Naive thymus-derived CD8-positive, alpha-beta T cell (primary cell): ENCODE data around the gene RAB11FIP3. TPM values are rescaled to one million over a fixed set of nuclear protein-coding genes. Genes with fewer than 3 reads are reported as not detected.

Source experiments
- ATAC-seq, 2 donors: fragments of 150-1000 bp; cut with Tn5 transposase in 1 of 2; sonication (Bioruptor Pico), chemical (Tn5 transposase) in 1 of 2; 1 replicate in 1 of 2; 2 replicates in 1 of 2; pipeline ENCODE4 v1.10.0; 2021; ENCODE audit warnings: mild to moderate bottlenecking in 2 of 2, moderate library complexity in 2 of 2
- POLR2A ChIA-PET: fragments of 350-600 bp; sonication (Branson Sonifier 250); formaldehyde crosslinking; loops from one replicate; lab custom pipeline; 2021; ENCODE audit warnings: antibody characterized with exemption; lab: Charles Lee
- DNase-seq, 10 donors: peaks; one replicate each; pipeline versions ENCODE4 v3.0.0 to v3.0.0-alpha.2; 2020 to 2022
- H3K27ac Mint-ChIP-seq, 10 donors: one replicate each; pipeline ENCODE4 v1.8.0; 2020 to 2022; ENCODE audit warnings: mild to moderate bottlenecking in 10 of 10, mixed read lengths in 10 of 10, moderate library complexity in 4 of 10, inconsistent platforms in 1 of 10
- H3K27me3 Mint-ChIP-seq, 5 donors: one replicate each; pipeline ENCODE4 v1.8.0; 2021 to 2022; ENCODE audit warnings: mixed read lengths in 5 of 5
- H3K36me3 Mint-ChIP-seq, 3 donors: one replicate each; pipeline ENCODE4 v1.8.0; 2020 to 2022; ENCODE audit warnings: mixed read lengths in 3 of 3, mild to moderate bottlenecking in 2 of 3, inconsistent platforms in 1 of 3
- H3K4me1 Mint-ChIP-seq, 4 donors: one replicate each; pipeline ENCODE4 v1.8.0; 2021 to 2022; ENCODE audit warnings: mixed read lengths in 4 of 4
- H3K4me3 Mint-ChIP-seq, 10 donors: one replicate each; pipeline ENCODE4 v1.8.0; 2020 to 2022; ENCODE audit warnings: mild to moderate bottlenecking in 10 of 10, mixed read lengths in 10 of 10, moderate library complexity in 6 of 10, inconsistent platforms in 1 of 10
- H3K9me3 Mint-ChIP-seq, 9 donors: one replicate each; pipeline ENCODE4 v1.8.0; 2020 to 2022; ENCODE audit warnings: mixed read lengths in 9 of 9, mild to moderate bottlenecking in 3 of 9, inconsistent platforms in 1 of 9, moderate library complexity in 1 of 9
- polyA plus RNA-seq, 3 donors: library from polyadenylated mRNA; unstranded; fragments of 300-500 nt; fragmentation: Illumina TruSeq; gene quantifications; one replicate each; pipeline ENCODE4 v1.2.3, GENCODE V29; 2021
- total RNA-seq, 8 experiments: library from RNA in 2 of 8; stranded (reverse) in 2 of 8; gene quantifications; one replicate each; pipeline ENCODE4 v1.2.3 and lab custom pipeline; 2021 to 2026

Gene RAB11FIP3
- total and polyA plus RNA-seq, 5 experiments from 2014 or later: 1.3 to 49.7 (median 5.0) TPM

GRCh38 chr16:537415-538335 lies 112.2 kb downstream of the RAB11FIP3 start:
- peaks cover 0 to 6% (median 2%) of the 10 kb centered on the region in 4 donors for H3K4me1 Mint-ChIP-seq
- no peaks in the 10 kb centered on the region for H3K27me3 Mint-ChIP-seq
- H3K36me3 Mint-ChIP-seq: peaks cover 0 to 13% (median 0%) of the 10 kb centered on the region in 3 donors
- POLR2A ChIA-PET: no interaction called here
- ATAC-seq (no peak), DNase-seq (no peak)
- H3K9me3 Mint-ChIP-seq: no peaks in the 10 kb centered on the region
- H3K27ac Mint-ChIP-seq: no peak overlapping the region
- no peak overlapping the region for H3K4me3 Mint-ChIP-seq

DNA sequence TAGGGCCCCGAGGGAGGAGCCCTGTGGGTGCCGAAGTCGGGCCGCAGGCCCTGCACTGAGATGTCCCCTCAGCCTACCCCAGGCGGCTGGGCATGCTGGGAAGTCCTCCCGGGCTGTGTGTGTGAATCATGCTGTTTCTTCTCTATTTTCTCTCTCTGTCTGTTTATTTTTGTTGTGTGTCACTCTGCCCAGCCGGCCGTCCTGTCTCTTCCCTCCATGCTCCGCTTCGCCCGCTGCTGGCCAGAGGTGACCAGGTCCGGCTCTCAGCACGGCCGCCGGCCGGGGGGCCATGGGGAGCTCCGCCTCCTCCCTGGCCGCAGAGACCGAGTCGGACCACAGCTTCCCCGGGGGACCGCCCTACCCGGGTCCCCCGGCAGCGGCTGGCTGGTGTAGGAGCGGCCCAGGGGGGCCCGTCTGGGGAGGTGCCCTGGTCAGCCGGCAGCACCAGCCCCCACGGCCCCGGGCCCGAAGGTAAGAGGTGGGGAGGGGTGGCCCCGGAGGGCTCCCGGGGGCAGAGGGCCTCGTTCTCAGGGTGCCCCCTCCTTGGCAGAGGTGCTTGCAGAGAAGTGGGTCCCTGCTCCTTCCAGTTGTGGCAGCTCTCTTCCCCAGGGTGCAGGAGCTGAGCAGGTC lies 114.6 kb downstream of the RAB11FIP3 start:
- POLR2A ChIA-PET: interaction anchor here (0.6 kb wide), 1 partner anchor 42 kb away, joined by 3 read pairs; no protein-coding TSS in a partner anchor
- H3K4me1 Mint-ChIP-seq: peaks cover 0 to 3% (median under 1%) of the 10 kb centered on the region in 4 donors
- DNase-seq: no peak
- ATAC-seq: no peak
- H3K27me3 Mint-ChIP-seq: no peaks in the 10 kb centered on the region
- H3K9me3 Mint-ChIP-seq: no peaks in the 10 kb centered on the region
- H3K36me3 Mint-ChIP-seq: peaks cover 0 to 13% (median 0%) of the 10 kb centered on the region in 3 donors
- H3K4me3 Mint-ChIP-seq: no peak overlapping the region
- no peak overlapping the region for H3K27ac Mint-ChIP-seq

DNA sequence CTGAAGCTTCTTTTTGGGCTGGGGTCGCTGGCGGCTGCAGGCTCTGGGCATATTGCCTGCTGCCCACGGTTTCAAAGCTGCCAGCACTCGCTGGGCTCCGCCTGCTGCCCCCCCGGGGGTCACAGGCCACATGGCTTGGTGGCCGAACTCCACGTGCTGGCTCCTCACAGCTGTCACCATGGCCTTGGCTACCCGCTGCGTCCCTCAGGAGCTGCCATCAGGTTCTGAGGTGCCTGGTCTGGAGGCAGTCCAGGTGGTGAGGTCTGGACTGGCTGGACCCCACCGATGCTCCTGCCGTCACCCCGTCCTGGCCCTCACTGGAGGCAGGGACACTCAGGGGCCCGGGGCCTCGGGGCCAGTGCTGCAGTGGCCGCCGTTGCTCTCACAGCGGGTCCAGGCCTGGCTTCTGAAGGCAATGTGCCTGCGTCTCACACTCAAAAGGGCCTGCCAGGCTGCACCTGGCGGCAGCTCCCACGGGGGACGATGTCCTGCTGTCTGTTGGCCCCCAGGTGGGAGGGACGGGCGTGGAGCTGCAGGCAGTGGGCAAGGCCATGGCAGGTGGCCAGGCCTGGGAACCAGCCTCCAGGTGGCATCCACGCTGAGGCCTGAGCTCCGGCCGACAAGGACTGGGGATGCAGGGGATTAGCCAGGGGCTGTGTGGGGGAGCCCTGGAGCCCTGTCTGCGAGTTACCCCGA lies 115.3 kb downstream of the RAB11FIP3 start:
- Mint-ChIP-seq H3K27ac (no peak overlapping the region), H3K36me3 (peaks cover 0 to 13% (median 0%) of the 10 kb centered on the region in 3 donors), H3K4me3 (no peak overlapping the region), H3K27me3 (no peaks in the 10 kb centered on the region), H3K9me3 (no peaks in the 10 kb centered on the region), H3K4me1 (peaks cover 0 to 3% (median under 1%) of the 10 kb centered on the region in 4 donors)
- POLR2A ChIA-PET: no interaction called here
- no peak for ATAC-seq
- no peak for DNase-seq

DNA sequence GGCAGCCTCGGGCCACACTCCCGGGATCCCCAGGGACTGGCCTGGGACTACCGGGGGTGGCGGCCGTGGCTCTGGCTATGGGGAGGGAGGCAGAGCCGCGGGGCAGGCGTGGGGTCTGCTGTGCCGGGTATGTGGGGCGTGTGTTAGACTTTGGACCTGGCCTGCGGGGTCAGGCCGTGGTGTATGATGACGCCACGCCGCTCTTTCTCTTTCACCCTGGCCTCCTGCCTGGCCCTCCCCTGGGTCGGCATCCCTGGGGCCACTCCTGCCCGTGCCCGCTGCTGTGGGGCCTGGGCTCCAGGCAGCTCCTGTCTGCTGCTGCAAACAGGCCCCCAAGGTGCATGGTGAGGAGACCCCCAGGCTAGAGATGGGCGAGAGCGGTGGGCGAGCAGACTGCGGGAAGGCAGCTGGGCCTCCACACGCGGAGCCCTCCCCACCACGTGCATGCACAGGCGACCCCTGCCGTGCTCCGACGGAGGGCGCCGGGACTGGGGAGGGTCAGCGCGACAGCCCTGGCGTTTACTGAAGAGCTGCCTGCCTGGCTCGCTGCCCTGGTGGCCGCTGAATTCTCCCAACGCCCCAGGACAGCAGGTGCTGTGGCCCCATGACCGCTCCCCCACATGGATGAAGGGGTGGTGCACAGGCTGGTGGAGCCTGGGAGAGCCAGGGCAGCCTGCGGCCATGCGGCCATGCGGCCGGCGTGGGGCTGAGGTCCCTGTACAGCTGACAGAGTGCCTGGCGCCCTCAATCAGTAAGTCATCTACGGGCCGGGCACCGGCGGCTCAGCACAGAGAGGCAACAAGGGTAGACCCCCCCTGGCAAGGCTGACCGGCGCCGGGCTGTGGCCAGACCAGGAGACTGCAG lies 118.1 kb downstream of the RAB11FIP3 start:
- Mint-ChIP-seq H3K27me3 (no peaks in the 10 kb centered on the region), H3K9me3 (no peaks in the 10 kb centered on the region), H3K4me1 (peaks cover 0 to 3% (median under 1%) of the 10 kb centered on the region in 4 donors), H3K36me3 (peaks cover 0 to 5% (median 0%) of the 10 kb centered on the region in 3 donors), H3K4me3 (no peak overlapping the region), H3K27ac (no peak overlapping the region)
- no peak for ATAC-seq
- POLR2A ChIA-PET: interaction anchor here (1.1 kb wide), 1 partner anchor 11 kb away, joined by 4 read pairs; no protein-coding TSS in a partner anchor
- DNase-seq: no peak

GRCh38 chr16:544517-544916 lies 119.1 kb downstream of the RAB11FIP3 start:
- Mint-ChIP-seq H3K4me1 (peaks cover 0 to 2% (median 0%) of the 10 kb centered on the region in 4 donors), H3K9me3 (no peaks in the 10 kb centered on the region), H3K36me3 (peaks cover 0 to 2% (median 0%) of the 10 kb centered on the region in 3 donors), H3K27me3 (no peaks in the 10 kb centered on the region), H3K4me3 (no peak overlapping the region), H3K27ac (peak overlapping the region in 1 of 10 donors; percentile 14)
- ATAC-seq (no peak), DNase-seq (no peak)
- POLR2A ChIA-PET: no interaction called here

- DNase-seq: peak in 8 of 10 donors; percentile 24 to 73 (median 50)
- Mint-ChIP-seq H3K27me3 (no peaks in the 10 kb centered on the region), H3K4me1 (peaks cover 0 to 2% (median 0%) of the 10 kb centered on the region in 4 donors), H3K27ac (peak overlapping the region in 2 of 10 donors; percentile 29 to 59), H3K36me3 (no peaks in the 10 kb centered on the region), H3K9me3 (no peaks in the 10 kb centered on the region), H3K4me3 (peak overlapping the region in 3 of 10 donors; percentile 18 to 36 (median 25))
- POLR2A ChIA-PET: no interaction called here
- ATAC-seq: peak; percentile 68 to 83
These were observed 121.7 kb downstream of the RAB11FIP3 start for GRCh38 chr16:546909-547770.

DNA sequence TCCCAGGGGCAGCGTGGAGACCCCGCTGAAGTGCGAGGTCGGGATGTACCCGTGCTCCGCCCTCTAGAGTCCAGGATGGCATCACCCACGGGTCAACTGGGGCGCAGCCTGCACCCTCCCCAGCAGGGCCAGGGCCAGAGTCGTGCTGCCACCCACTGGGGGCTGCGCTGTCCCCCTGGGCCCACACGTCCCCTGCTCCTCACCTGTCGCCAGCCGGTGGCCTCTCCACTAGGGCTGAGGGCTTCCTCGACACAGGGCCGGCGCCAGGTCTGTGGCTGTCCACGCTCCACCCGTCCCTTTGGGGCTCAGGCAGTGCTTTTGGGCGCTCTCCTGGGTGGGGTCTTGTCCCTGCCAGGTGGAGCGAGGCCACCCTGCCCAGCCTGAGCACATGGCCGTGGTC lies 123.1 kb downstream of the RAB11FIP3 start:
- Mint-ChIP-seq H3K27ac (no peak overlapping the region), H3K4me3 (no peak overlapping the region), H3K9me3 (no peaks in the 10 kb centered on the region), H3K27me3 (no peaks in the 10 kb centered on the region), H3K4me1 (peaks cover 0 to 2% (median 0%) of the 10 kb centered on the region in 4 donors), H3K36me3 (no peaks in the 10 kb centered on the region)
- DNase-seq (no peak), ATAC-seq (no peak)
- POLR2A ChIA-PET: no interaction called here

GRCh38 chr16:549544-550263 lies 124.3 kb downstream of the RAB11FIP3 start:
- H3K9me3 Mint-ChIP-seq: no peaks in the 10 kb centered on the region
- H3K4me1 Mint-ChIP-seq: peaks cover 0 to 2% (median 0%) of the 10 kb centered on the region in 4 donors
- peaks cover 0 to 3% (median 0%) of the 10 kb centered on the region in 3 donors for H3K36me3 Mint-ChIP-seq
- no peaks in the 10 kb centered on the region for H3K27me3 Mint-ChIP-seq
- no peak overlapping the region for H3K4me3 Mint-ChIP-seq
- POLR2A ChIA-PET: interaction anchor here (0.5 kb wide), 1 partner anchor 32 kb away, joined by 3 read pairs; no protein-coding TSS in a partner anchor
- no peak for ATAC-seq
- H3K27ac Mint-ChIP-seq: no peak overlapping the region
- DNase-seq: no peak

- no peak overlapping the region for H3K27ac Mint-ChIP-seq
- ATAC-seq (no peak), DNase-seq (no peak)
- H3K36me3 Mint-ChIP-seq: peaks cover 0 to 3% (median 0%) of the 10 kb centered on the region in 3 donors
- no peaks in the 10 kb centered on the region for H3K9me3 Mint-ChIP-seq
- POLR2A ChIA-PET: no interaction called here
- no peaks in the 10 kb centered on the region for H3K27me3 Mint-ChIP-seq
- no peaks in the 10 kb centered on the region for H3K4me1 Mint-ChIP-seq
- H3K4me3 Mint-ChIP-seq: no peak overlapping the region
These were observed 125.8 kb downstream of the RAB11FIP3 start for GRCh38 chr16:551210-551609.

DNA sequence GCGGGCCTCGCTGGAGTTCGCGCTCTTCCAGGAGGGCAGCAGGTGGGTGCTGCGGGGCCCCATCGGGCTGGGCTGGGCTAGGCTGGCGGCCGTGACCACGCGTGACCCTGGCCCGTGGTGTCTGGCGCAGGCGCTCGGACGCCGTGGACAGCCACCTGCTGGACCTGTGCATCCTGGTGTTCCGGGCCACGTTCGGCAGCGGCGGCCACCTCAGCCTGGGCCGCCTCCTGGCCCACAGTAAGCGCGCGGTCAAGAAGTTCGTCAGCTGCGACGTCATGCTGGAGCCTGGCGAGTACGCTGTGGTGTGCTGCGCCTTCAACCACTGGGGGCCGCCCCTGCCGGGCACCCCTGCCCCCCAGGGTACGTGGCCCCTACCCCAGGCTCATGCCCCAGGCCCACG lies 126.7 kb downstream of the RAB11FIP3 start:
- POLR2A ChIA-PET: no interaction called here
- Mint-ChIP-seq H3K4me3 (no peak overlapping the region), H3K27me3 (no peaks in the 10 kb centered on the region), H3K4me1 (no peaks in the 10 kb centered on the region), H3K9me3 (no peaks in the 10 kb centered on the region), H3K27ac (no peak overlapping the region), H3K36me3 (peaks cover 0 to 3% (median 0%) of the 10 kb centered on the region in 3 donors)
- no peak for ATAC-seq
- no peak for DNase-seq
